ENCODE data around the gene PTPN1. TPM values are rescaled to one million over a fixed set of nuclear protein-coding genes. Genes with fewer than 3 reads are reported as not detected.

The PTPN1 gene
- total and polyA plus RNA-seq, 2 donors (not counting 3 experiments of a cell fraction or from before 2014, with no cell fraction given), result 41.1 to 64.3 TPM

GRCh38 chr20:50604451-50604850 lies 94.3 kb downstream of the PTPN1 start:
- H3K9ac ChIP-seq (replicated peaks; ENCODE audit: extremely low read depth, insufficient read depth, low read length), result no peak overlapping the region
- no peak overlapping the region for H2AFZ ChIP-seq (ENCODE audit: low read depth, low read length)
- H3K4me1 ChIP-seq (ENCODE audit: control insufficient read depth, extremely low read depth, insufficient read depth, low read length), result no peaks in the 10 kb centered on the region
- CTCF ChIA-PET, result interaction anchor here (1.4 kb wide), 1 partner anchor 16 kb away, joined by 3 read pairs; no protein-coding TSS in a partner anchor
- intact Hi-C loops (cut with micrococcal nuclease), result no loop called here
- H3K27ac ChIP-seq (ENCODE audit: insufficient read depth, low read depth, low read length), result no peak overlapping the region
- H3K9me1 ChIP-seq (replicated peaks; ENCODE audit: control insufficient read depth, extremely low read depth, insufficient read depth, low read length), result no peaks in the 10 kb centered on the region
- H3K9me3 ChIP-seq (replicated peaks; ENCODE audit: control insufficient read depth, insufficient read depth, low read length), result no peaks in the 10 kb centered on the region
- no peak overlapping the region for H3K4me3 ChIP-seq (replicated peaks in 1 of 3; ENCODE audit: insufficient read depth in 1 of 3, low read depth in 1 of 3, low read length in 3 of 3)
- TF ChIP-seq POLR2AphosphoS5 (IDR thresholded peaks at IDR 0.05; ENCODE audit: insufficient read depth, low read depth, low read length) (no peak), CTCF (IDR thresholded peaks at IDR 0.05; ENCODE audit: extremely low read depth in 1 of 2, insufficient read depth in 1 of 2, low read depth in 1 of 2, low read length in 2 of 2) (no peak), FOS (IDR thresholded peaks at IDR 0.05; ENCODE audit: borderline replicate concordance, insufficient read depth, low read length) (no peak)
- no peak overlapping the region for H3K4me2 ChIP-seq (ENCODE audit: insufficient read depth, low read length)
- no peaks in the 10 kb centered on the region for H4K20me1 ChIP-seq (replicated peaks; ENCODE audit: control insufficient read depth, extremely low read depth, insufficient read depth, low read length)
- DNase-seq (ENCODE audit: low read depth, low spot score), result no peak
- H3K36me3 ChIP-seq (ENCODE audit: control insufficient read depth in 2 of 2, extremely low read depth in 1 of 2, insufficient read depth in 2 of 2, low read length in 2 of 2), result no peaks in the 10 kb centered on the region
- no peak for FAIRE-seq
- dilution Hi-C loops (cut with MboI; ENCODE audit: extremely low pct_ligation_motif_present, low sequenced_read_pairs), result no loop called here
- BruUV-seq (replicated peaks), result no TSS peak
- no peaks in the 10 kb centered on the region for H3K79me2 ChIP-seq (ENCODE audit: control insufficient read depth, insufficient read depth, low read length)
- POLR2A ChIA-PET, result no interaction called here
- H3K27me3 ChIP-seq (ENCODE audit: control insufficient read depth in 2 of 2, insufficient read depth in 2 of 2, low read length in 2 of 2), result no peaks in the 10 kb centered on the region

- no TSS peak for BruUV-seq (replicated peaks)
- no peak overlapping the region for H2AFZ ChIP-seq (ENCODE audit: low read depth, low read length)
- intact Hi-C loops (cut with micrococcal nuclease), result no loop called here
- H3K4me2 ChIP-seq (ENCODE audit: insufficient read depth, low read length), result no peak overlapping the region
- no peaks in the 10 kb centered on the region for H3K9me3 ChIP-seq (replicated peaks; ENCODE audit: control insufficient read depth, insufficient read depth, low read length)
- H3K4me3 ChIP-seq (replicated peaks in 1 of 3; ENCODE audit: insufficient read depth in 1 of 3, low read depth in 1 of 3, low read length in 3 of 3), result no peak overlapping the region
- no peak for TF ChIP-seq CTCF (IDR thresholded peaks at IDR 0.05; ENCODE audit: extremely low read depth in 1 of 2, insufficient read depth in 1 of 2, low read depth in 1 of 2, low read length in 2 of 2)
- TF ChIP-seq MYC (IDR thresholded peaks at IDR 0.05; ENCODE audit: low read depth, low read length), result no peak
- no peak for TF ChIP-seq MAX (IDR thresholded peaks at IDR 0.05; ENCODE audit: insufficient read depth, insufficient read length)
- no peak for TF ChIP-seq POLR2AphosphoS5 (IDR thresholded peaks at IDR 0.05; ENCODE audit: insufficient read depth, low read depth, low read length)
- TF ChIP-seq JUN (IDR thresholded peaks at IDR 0.05; ENCODE audit: borderline replicate concordance, insufficient read depth, insufficient read length, low read depth), result no peak
- TF ChIP-seq POLR2A (IDR thresholded peaks at IDR 0.05; ENCODE audit: low read depth, low read length), result no peak
- no peaks in the 10 kb centered on the region for H3K9me1 ChIP-seq (replicated peaks; ENCODE audit: control insufficient read depth, extremely low read depth, insufficient read depth, low read length)
- H3K4me1 ChIP-seq (ENCODE audit: control insufficient read depth, extremely low read depth, insufficient read depth, low read length), result no peaks in the 10 kb centered on the region
- FAIRE-seq (no peak), DNase-seq (ENCODE audit: low read depth, low spot score) (no peak)
- no peaks in the 10 kb centered on the region for H3K36me3 ChIP-seq (ENCODE audit: control insufficient read depth in 2 of 2, extremely low read depth in 1 of 2, insufficient read depth in 2 of 2, low read length in 2 of 2)
- POLR2A ChIA-PET, result no interaction called here
- H3K9ac ChIP-seq (replicated peaks; ENCODE audit: extremely low read depth, insufficient read depth, low read length), result no peak overlapping the region
- no peaks in the 10 kb centered on the region for H3K27me3 ChIP-seq (ENCODE audit: control insufficient read depth in 2 of 2, insufficient read depth in 2 of 2, low read length in 2 of 2)
- no peaks in the 10 kb centered on the region for H4K20me1 ChIP-seq (replicated peaks; ENCODE audit: control insufficient read depth, extremely low read depth, insufficient read depth, low read length)
- CTCF ChIA-PET, result no interaction called here
- H3K79me2 ChIP-seq (ENCODE audit: control insufficient read depth, insufficient read depth, low read length), result no peaks in the 10 kb centered on the region
- dilution Hi-C loops (cut with MboI; ENCODE audit: extremely low pct_ligation_motif_present, low sequenced_read_pairs), result no loop called here
- H3K27ac ChIP-seq (ENCODE audit: insufficient read depth, low read depth, low read length), result no peak overlapping the region
Observed at GRCh38 chr20:50605136-50605535, 95.0 kb downstream of the PTPN1 start.

Data from endothelial cell of umbilical vein (primary cell).